BLaER1 (cell line): ENCODE measurements around the gene VAV1.

Source experiments
- H3K27ac ChIP-seq: shearing (Covaris generic); formaldehyde crosslinking; 2 replicates; pipeline ENCODE4 v1.8.1; 2022
- H3K27me3 ChIP-seq: shearing (Covaris generic); formaldehyde crosslinking; 2 replicates; pipeline ENCODE4 v1.8.1; 2022
- H3K36me3 ChIP-seq: shearing (Covaris generic); formaldehyde crosslinking; 2 replicates; pipeline ENCODE4 v1.8.1; 2022
- H3K4me1 ChIP-seq: shearing (Covaris generic); formaldehyde crosslinking; 2 replicates; pipeline ENCODE4 v1.8.1; 2022
- H3K4me2 ChIP-seq: shearing (Covaris generic); formaldehyde crosslinking; 2 replicates; pipeline ENCODE4 v1.8.1; 2022
- H3K4me3 ChIP-seq: shearing (Covaris generic); formaldehyde crosslinking; 2 replicates; pipeline ENCODE4 v1.8.1; 2022
- H3K9ac ChIP-seq: shearing (Covaris generic); formaldehyde crosslinking; 2 replicates; pipeline ENCODE4 v1.8.1; 2022
- H3K9me3 ChIP-seq: shearing (Covaris generic); formaldehyde crosslinking; 2 replicates; pipeline ENCODE4 v1.8.1; 2022
- H4K20me1 ChIP-seq: shearing (Covaris generic); formaldehyde crosslinking; 2 replicates; pipeline ENCODE4 v1.8.1; 2022
- Cebpa-rat ChIP-seq: shearing (Covaris generic); IDR thresholded peaks from 2 replicates; pipeline ENCODE4 v1.8.1; 2022

VAV1 gene

GRCh38 chr19:6894313-6894712 is 121.8 kb downstream of the VAV1 start:
- Histone ChIP-seq H3K27me3 (no peaks in the 10 kb centered on the region), H3K27ac (no peak overlapping the region), H3K9ac (no peak overlapping the region), H3K4me1 (0 out of 2 replicates have a peak, but pooled peaks cover 9% of the 10 kb centered on the region), H3K4me3 (no peak overlapping the region), H3K9me3 (peaks cover 35% of the 10 kb centered on the region), H3K36me3 (no peaks in the 10 kb centered on the region), H4K20me1 (no peaks in the 10 kb centered on the region), H3K4me2 (no peak overlapping the region)
- no peak for TF ChIP-seq Cebpa-rat

- no peaks in the 10 kb centered on the region for H3K27me3 ChIP-seq
- no peak overlapping the region for H3K9ac ChIP-seq
- H3K36me3 ChIP-seq, result no peaks in the 10 kb centered on the region
- peaks cover 59% of the 10 kb centered on the region for H3K9me3 ChIP-seq
- H3K4me3 ChIP-seq, result no peak overlapping the region
- H3K4me1 ChIP-seq, result no peaks in the 10 kb centered on the region
- no peak for TF ChIP-seq Cebpa-rat
- H3K4me2 ChIP-seq, result no peak overlapping the region
- H4K20me1 ChIP-seq, result no peaks in the 10 kb centered on the region
- no peak overlapping the region for H3K27ac ChIP-seq
Measured at GRCh38 chr19:6903446-6903845, 130.9 kb downstream of the VAV1 start.

- Histone ChIP-seq H4K20me1 (no peaks in the 10 kb centered on the region), H3K27ac (no peak overlapping the region), H3K27me3 (no peaks in the 10 kb centered on the region), H3K4me3 (no peak overlapping the region), H3K4me2 (no peak overlapping the region), H3K36me3 (no peaks in the 10 kb centered on the region), H3K9me3 (peaks cover 44% of the 10 kb centered on the region), H3K4me1 (no peaks in the 10 kb centered on the region), H3K9ac (no peak overlapping the region)
- no peak for TF ChIP-seq Cebpa-rat
Measured at GRCh38 chr19:6906559-6907060, 134.1 kb downstream of the VAV1 start.
